B cell (primary cell): ENCODE data around the gene NOA1. TPM values are rescaled to one million over a fixed set of nuclear protein-coding genes. Genes with fewer than 3 reads are reported as not detected.
"Not testable (repeated sequence)": the region's sequence is repeated elsewhere in the genome, so short reads cannot be mapped to it uniquely, and the experiment has no call there.

ENCODE experiments used
- ATAC-seq: fragments of 200-7000 bp; cut with Tn5 transposase; one replicate; pipeline ENCODE4 v1.10.0; 2021; ENCODE audit warnings: low read depth, mild to moderate bottlenecking, moderate number of reproducible peaks, moderate library complexity
- CTCF ChIA-PET: fragments of 350-600 bp; sonication (Branson Sonifier 250); formaldehyde crosslinking; loops from one replicate; lab custom pipeline; 2021; ENCODE audit warnings: antibody characterized with exemption, inconsistent platforms; lab: Charles Lee
- POLR2A ChIA-PET: fragments of 350-600 bp; sonication (Branson Sonifier 250); formaldehyde crosslinking; loops from one replicate; lab custom pipeline; 2021; ENCODE audit warnings: antibody characterized with exemption; lab: Charles Lee
- DNase-seq: peaks from one replicate; pipeline ENCODE4 v3.0.0; 2013
- H2AFZ ChIP-seq: 2 replicates; pipeline ENCODE4 v1.6.1; 2012; ENCODE audit warnings: mild to moderate bottlenecking, low read depth, low read length; ENCODE audit not compliant: insufficient read depth, poor library complexity, severe bottlenecking
- H3K27ac ChIP-seq, 2 donors: 1 replicate in 1 of 2; 2 replicates in 1 of 2; pipeline ENCODE4 v1.5.1; 2012 to 2013; ENCODE audit warnings: low read length in 2 of 2, mild to moderate bottlenecking in 2 of 2, moderate library complexity in 1 of 2
- H3K27me3 ChIP-seq, 4 experiments: fragments of 200-600 bp in 1 of 4; sonication (generic) in 1 of 4; replicated peaks in 1 of 4; 1 replicate in 2 of 4; 2 replicates in 2 of 4; pipeline versions ENCODE4 v1.6.1 to v1.7.0; 2013 to 2016; ENCODE audit warnings: low read length in 3 of 4, mild to moderate bottlenecking in 2 of 4, mixed read lengths in 1 of 4, moderate library complexity in 1 of 4; ENCODE audit not compliant: insufficient read depth in 4 of 4, control insufficient read depth in 3 of 4; ENCODE audit errors: control extremely low read depth in 1 of 4
- H3K36me3 ChIP-seq, 2 experiments: replicated peaks in 1 of 2; 1 replicate in 1 of 2; 2 replicates in 1 of 2; pipeline versions ENCODE4 v1.6.1 to v1.7.1; 2013; ENCODE audit warnings: low read length in 1 of 2; ENCODE audit not compliant: insufficient read depth in 2 of 2, control insufficient read depth in 1 of 2; ENCODE audit errors: control extremely low read depth in 1 of 2, extremely low read depth in 1 of 2
- H3K4me1 ChIP-seq, 2 donors: fragments of 200-600 bp in 1 of 2; sonication (generic) in 1 of 2; 1 replicate in 1 of 2; 2 replicates in 1 of 2; pipeline versions ENCODE4 v1.5.1 to v1.6.1; 2013 to 2017; ENCODE audit warnings: low read length in 2 of 2; ENCODE audit not compliant: control insufficient read depth in 2 of 2, insufficient read depth in 2 of 2
- H3K4me2 ChIP-seq: replicated peaks from 2 replicates; pipeline ENCODE3; 2012; ENCODE audit warnings: mild to moderate bottlenecking, low read depth, low read length; ENCODE audit not compliant: poor library complexity, severe bottlenecking
- H3K4me3 ChIP-seq, 5 experiments: fragments of 200-600 bp in 1 of 5; sonication (generic) in 1 of 5; 1 replicate in 3 of 5; 2 replicates in 2 of 5; pipeline versions ENCODE4 v1.5.1 to v1.7.0; 2011 to 2016; ENCODE audit warnings: low read length in 4 of 5, mild to moderate bottlenecking in 4 of 5, low read depth in 2 of 5, control low read depth in 1 of 5, moderate library complexity in 1 of 5; ENCODE audit not compliant: insufficient read depth in 1 of 5; ENCODE audit errors: control extremely low read depth in 1 of 5, extremely low read depth in 1 of 5
- H3K79me2 ChIP-seq: fragments of 200-600 bp; sonication (generic); one replicate; pipeline ENCODE4 v1.6.0; 2016; ENCODE audit warnings: low read length; ENCODE audit not compliant: control insufficient read depth, insufficient read depth
- H3K9ac ChIP-seq: fragments of 200-600 bp; sonication (generic); 2 replicates; pipeline ENCODE4 v1.6.1; 2017; ENCODE audit warnings: mild to moderate bottlenecking, low read length, moderate library complexity
- H3K9me3 ChIP-seq, 3 donors: one replicate each; pipeline versions ENCODE4 v1.6.1 to v1.7.1; 2013; ENCODE audit warnings: low read length in 2 of 3; ENCODE audit not compliant: control insufficient read depth in 2 of 3, insufficient read depth in 1 of 3; ENCODE audit errors: control extremely low read depth in 1 of 3
- H4K20me1 ChIP-seq: 2 replicates; pipeline ENCODE4 v1.6.0; 2012; ENCODE audit warnings: mild to moderate bottlenecking, low read length; ENCODE audit not compliant: insufficient read depth, control insufficient read depth, poor library complexity, severe bottlenecking
- H3K27ac Mint-ChIP-seq: one replicate; pipeline ENCODE4 v1.8.0; 2021; ENCODE audit warnings: mixed read lengths
- H3K27me3 Mint-ChIP-seq: one replicate; pipeline ENCODE4 v1.8.0; 2021; ENCODE audit warnings: mixed read lengths
- H3K4me1 Mint-ChIP-seq: one replicate; pipeline ENCODE4 v1.8.0; 2021; ENCODE audit warnings: mixed read lengths
- H3K4me3 Mint-ChIP-seq: one replicate; pipeline ENCODE4 v1.8.0; 2021; ENCODE audit warnings: mixed read lengths
- H3K9me3 Mint-ChIP-seq: one replicate; pipeline ENCODE4 v1.8.0; 2022; ENCODE audit warnings: mixed read lengths; ENCODE audit not compliant: insufficient read depth
- CTCF ChIP-seq: fragments of 200-600 bp; IDR thresholded peaks from one replicate; pipeline ENCODE4 v1.8.0; 2022; ENCODE audit warnings: antibody characterized with exemption, mild to moderate bottlenecking
- EZH2 ChIP-seq: IDR thresholded peaks from 2 replicates; pipeline ENCODE4 v1.6.1; 2012; ENCODE audit warnings: borderline replicate concordance, low read depth, mild to moderate bottlenecking, moderate library complexity, low read length; ENCODE audit not compliant: insufficient read depth, poor library complexity, severe bottlenecking
- WGBS: methylation state at CpG from one replicate; pipeline ENCODE4 v1.1.5; 2013; ENCODE audit warnings: missing lambda C conversion rate; ENCODE audit not compliant: insufficient coverage; 5-methylcytosine and 5-hydroxymethylcytosine counted together
- intact Hi-C: fragments of 100-400 bp; cut with micrococcal nuclease; formaldehyde crosslinking; loops from one replicate; pipeline ENCODE4 v1.10.0; 2022
- polyA plus RNA-seq: library from polyadenylated mRNA; depleted of rRNA; stranded (reverse); fragments of >200 nt; gene quantifications from 2 replicates; pipeline ENCODE4 v1.2.3, GENCODE V29; 2012
- total RNA-seq, 2 donors: library from RNA; stranded (reverse); fragments of 120-200 nt in 1 of 2; gene quantifications; 1 replicate in 1 of 2; 2 replicates in 1 of 2; pipeline versions ENCODE4 v1.2.3 to v1.2.4, GENCODE V29; 2013 to 2022

Gene NOA1
- total and polyA plus RNA-seq, 2 donors (not counting 1 experiment from before 2014, with no cell fraction given): 17.4 to 22.7 TPM

DNA sequence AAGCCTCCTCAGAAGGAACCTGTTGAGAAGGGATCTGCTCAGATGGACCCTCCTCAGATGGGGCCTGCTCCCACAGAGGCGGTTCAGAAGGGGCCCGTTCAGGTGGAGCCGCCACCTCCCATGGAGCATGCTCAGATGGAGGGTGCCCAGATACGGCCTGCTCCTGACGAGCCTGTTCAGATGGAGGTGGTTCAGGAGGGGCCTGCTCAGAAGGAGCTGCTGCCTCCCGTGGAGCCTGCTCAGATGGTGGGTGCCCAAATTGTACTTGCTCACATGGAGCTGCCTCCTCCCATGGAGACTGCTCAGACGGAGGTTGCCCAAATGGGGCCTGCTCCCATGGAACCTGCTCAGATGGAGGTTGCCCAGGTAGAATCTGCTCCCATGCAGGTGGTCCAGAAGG is 46.8 kb downstream of the NOA1 start:
- CTCF ChIA-PET: no interaction called here
- Histone ChIP-seq H3K4me1 (no peaks in the 10 kb centered on the region), H3K4me3 (no peak overlapping the region), H3K36me3 (peaks cover 2 to 41% of the 10 kb centered on the region in 2 experiments), H3K9ac (no peak overlapping the region), H2AFZ (no peak overlapping the region), H3K4me2 (no peak overlapping the region), H3K9me3 (no peaks in the 10 kb centered on the region), H3K27me3 (no peaks in the 10 kb centered on the region), H3K27ac (no peak overlapping the region), H4K20me1 (peaks cover 16% of the 10 kb centered on the region), H3K79me2 (peaks cover 52% of the 10 kb centered on the region)
- no peaks in the 10 kb centered on the region for H3K27me3 Mint-ChIP-seq
- peaks cover 2% of the 10 kb centered on the region for H3K4me1 Mint-ChIP-seq
- no peak overlapping the region for H3K4me3 Mint-ChIP-seq
- H3K9me3 Mint-ChIP-seq: no peaks in the 10 kb centered on the region
- TF ChIP-seq EZH2 (no peak), CTCF (no peak)
- no peak for DNase-seq
- H3K27ac Mint-ChIP-seq: no peak overlapping the region
- POLR2A ChIA-PET: no interaction called here
- intact Hi-C loops: no loop called here
- no peak for ATAC-seq
- WGBS: 92% methylated on average over 7 of the region's 7 CpGs

DNA sequence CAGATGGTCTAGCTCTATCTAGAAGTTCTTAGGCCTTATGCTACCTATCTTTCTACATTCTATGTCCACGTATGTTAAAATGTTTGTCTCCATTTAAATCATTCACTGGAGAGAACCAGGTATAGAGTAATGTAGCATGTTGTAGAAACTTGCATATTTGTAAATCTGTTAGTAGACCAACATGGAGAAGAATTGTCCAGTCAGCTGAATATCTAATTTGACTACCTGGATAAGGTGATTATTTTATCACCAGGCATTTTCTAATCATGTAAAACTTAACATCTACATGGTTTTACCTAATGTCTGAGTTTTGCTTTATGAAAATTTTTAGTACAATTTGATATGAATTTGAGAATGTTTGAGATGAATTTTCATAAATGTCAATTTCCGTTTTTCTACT is 50.2 kb downstream of the NOA1 start:
- CTCF ChIA-PET: no interaction called here
- Histone ChIP-seq H3K79me2 (peaks cover 79% of the 10 kb centered on the region), H3K4me3 (no peak overlapping the region), H3K27ac (no peak overlapping the region), H2AFZ (no peak overlapping the region), H3K9ac (no peak overlapping the region), H3K4me2 (no peak overlapping the region), H4K20me1 (peaks cover 22% of the 10 kb centered on the region), H3K4me1 (no peaks in the 10 kb centered on the region), H3K27me3 (no peaks in the 10 kb centered on the region), H3K36me3 (peaks cover 12 to 44% of the 10 kb centered on the region in 2 experiments), H3K9me3 (no peaks in the 10 kb centered on the region)
- Mint-ChIP-seq H3K9me3 (no peaks in the 10 kb centered on the region), H3K4me1 (peaks cover 2% of the 10 kb centered on the region), H3K4me3 (no peak overlapping the region), H3K27me3 (no peaks in the 10 kb centered on the region), H3K27ac (no peak overlapping the region)
- ATAC-seq (no peak), DNase-seq (no peak)
- no peak for TF ChIP-seq CTCF
- TF ChIP-seq EZH2: no peak
- intact Hi-C loops: no loop called here
- POLR2A ChIA-PET: no interaction called here
- 80% methylated on average over 1 of the region's 2 CpGs for WGBS

GRCh38 chr4:56914977-56915376 is 62.4 kb downstream of the NOA1 start:
- WGBS: 100% methylated on average over 2 of the region's 12 CpGs
- Histone ChIP-seq H3K79me2 (peaks cover 98% of the 10 kb centered on the region), H3K36me3 (peaks cover 3 to 16% of the 10 kb centered on the region in 2 experiments), H4K20me1 (peaks cover 71% of the 10 kb centered on the region), H3K4me1 (peaks cover 33% of the 10 kb centered on the region in 2 donors)
- ATAC-seq, H3K27me3 ChIP-seq, H3K27ac ChIP-seq, H3K4me2 ChIP-seq, H2AFZ ChIP-seq, H3K9me3 Mint-ChIP-seq, H3K27me3 Mint-ChIP-seq, H3K4me3 Mint-ChIP-seq, DNase-seq, POLR2A ChIA-PET, CTCF ChIA-PET, H3K9ac ChIP-seq, H3K9me3 ChIP-seq, H3K4me3 ChIP-seq, H3K27ac Mint-ChIP-seq, intact Hi-C loops: not testable (repeated sequence)
- H3K4me1 Mint-ChIP-seq: peaks cover 49% of the 10 kb centered on the region
